HG02938 (cell line): ENCODE results near the gene SP2.
"Not testable (repeated sequence)": the region's sequence is repeated elsewhere in the genome, so short reads cannot be mapped to it uniquely, and the experiment has no call there.

Source experiments
- ATAC-seq: cut with Tn5 transposase; IDR thresholded peaks from one replicate; pipeline ENCODE4 v1.9.1; 2021; ENCODE audit warnings: mild to moderate bottlenecking, moderate library complexity; ENCODE audit not compliant: unreplicated experiment

SP2 gene

DNA sequence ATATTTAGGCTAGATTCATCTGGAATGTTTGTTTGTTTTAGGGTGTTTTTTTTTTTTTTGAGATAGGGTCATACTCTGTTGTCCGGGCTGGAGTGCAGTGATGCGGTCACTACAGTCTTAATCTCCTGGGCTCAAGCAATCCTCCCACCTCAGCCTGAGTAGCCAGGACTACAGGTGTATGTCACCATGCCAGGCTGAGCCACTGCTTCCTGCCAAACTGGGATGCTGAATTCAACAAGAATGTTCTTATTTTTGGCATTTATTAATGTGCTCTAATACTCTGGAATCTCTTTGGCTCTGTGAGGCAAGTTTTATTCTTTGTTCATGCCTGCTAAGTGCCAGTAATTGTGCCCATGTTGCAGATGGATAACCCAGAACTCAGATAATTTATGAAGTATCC lies 21.5 kb downstream of the SP2 start:
- ATAC-seq = no peak

DNA sequence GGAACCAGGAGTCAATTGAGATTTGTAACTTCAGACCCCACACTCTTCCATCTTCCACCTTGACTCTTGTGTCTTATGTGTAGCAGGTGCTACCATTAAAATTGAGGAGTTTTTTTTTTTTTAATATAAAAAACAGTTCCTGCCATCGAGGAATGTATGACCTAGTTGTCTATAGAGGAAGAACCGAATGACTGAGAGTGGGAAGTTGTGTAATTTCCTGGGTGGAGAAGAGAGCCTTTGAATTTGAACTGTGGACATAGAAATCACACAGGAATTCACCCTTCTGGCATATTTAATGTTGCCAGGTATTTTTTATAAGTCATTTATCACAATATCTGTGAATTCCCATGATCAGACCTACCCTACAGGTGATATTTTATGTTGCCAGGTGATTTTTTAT lies 22.0 kb downstream of the SP2 start:
- ATAC-seq = no peak

DNA sequence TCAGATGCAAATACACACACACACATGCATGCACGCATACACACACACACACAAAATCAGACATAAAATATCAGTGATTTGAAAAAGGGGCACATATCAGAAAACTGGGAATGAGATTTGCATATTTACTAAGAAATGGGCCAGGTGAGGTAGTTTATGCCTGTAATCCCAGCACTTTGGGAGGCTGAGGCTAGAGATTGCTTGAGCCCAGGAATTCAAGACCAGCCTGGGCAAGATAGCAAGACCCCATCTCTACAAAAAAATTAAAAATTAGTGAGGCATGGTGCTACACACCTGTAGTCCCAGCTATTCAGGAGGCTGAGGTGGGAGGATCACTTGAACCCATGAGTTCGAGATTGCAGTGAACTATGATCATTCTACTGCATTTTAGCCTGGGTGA lies 23.0 kb downstream of the SP2 start:
- ATAC-seq = no peak

DNA sequence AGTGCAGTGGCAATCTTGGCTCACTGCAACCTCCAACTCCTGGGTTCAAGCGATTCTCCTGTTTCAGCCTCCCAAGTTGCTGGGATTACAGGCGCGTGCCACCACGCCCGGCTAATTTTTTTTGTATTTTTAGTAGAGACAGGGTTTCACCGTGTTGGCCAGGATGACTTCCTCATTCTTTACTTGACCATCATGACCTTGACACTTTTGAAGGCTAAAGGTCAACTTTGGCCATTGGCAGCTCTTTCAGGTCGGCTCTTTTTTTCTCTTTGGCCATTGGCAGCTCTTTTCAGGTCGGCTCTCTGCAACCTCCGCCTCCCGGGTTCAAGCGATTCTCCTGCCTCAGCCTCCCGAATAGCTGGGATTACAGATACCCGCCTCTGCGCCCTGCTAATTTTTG lies 23.9 kb downstream of the SP2 start:
- not testable (repeated sequence) for ATAC-seq

DNA sequence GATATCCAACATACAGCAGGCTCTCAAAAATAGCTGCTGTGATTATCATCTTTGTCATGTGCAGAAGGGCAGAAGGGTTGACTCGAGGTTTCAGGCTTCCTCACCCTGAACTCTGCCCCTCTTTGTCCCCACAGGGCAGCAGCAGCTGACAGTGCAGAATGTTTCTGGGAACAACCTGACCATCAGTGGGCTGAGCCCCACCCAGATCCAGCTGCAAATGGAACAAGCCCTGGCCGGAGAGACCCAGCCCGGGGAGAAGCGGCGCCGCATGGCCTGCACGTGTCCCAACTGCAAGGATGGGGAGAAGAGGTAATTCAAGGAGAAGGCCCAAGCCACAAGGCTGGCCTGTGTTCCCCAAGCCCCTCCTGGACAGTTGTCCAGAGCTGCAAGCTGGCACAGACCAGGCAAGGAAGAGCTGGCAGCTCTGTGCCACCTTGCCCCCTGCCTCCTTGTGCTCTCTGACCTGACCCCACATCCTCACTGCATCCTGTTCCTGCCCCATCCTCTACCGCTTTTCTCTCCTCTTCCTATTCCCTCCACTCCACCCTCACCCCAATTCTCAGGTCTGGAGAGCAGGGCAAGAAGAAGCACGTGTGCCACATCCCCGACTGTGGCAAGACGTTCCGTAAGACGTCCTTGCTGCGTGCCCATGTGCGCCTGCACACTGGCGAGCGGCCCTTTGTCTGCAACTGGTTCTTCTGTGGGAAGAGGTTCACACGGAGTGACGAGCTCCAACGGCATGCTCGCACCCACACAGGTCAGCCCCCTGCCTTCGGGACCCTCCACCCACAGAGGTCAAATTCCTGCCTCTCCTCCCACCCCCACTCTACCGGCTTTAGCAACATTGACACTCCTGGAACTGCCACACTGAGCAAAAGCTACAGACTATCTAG lies 29.0 kb downstream of the SP2 start:
- no peak for ATAC-seq

DNA sequence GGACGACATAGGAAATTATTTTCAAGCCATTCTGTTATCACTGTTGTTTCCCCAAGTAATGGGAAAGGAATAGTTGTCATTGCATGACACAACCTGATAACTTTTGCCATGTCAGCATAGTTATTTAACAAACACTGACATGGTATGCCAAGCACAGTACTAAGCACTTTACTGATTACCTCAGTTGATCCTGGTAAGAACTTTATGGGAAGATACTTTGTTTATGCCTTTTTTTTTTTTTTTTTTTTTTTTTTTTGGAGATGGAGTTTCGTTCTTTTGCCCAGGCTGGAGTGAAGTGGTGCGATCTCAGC lies 29.6 kb downstream of the SP2 start:
- no peak for ATAC-seq

DNA sequence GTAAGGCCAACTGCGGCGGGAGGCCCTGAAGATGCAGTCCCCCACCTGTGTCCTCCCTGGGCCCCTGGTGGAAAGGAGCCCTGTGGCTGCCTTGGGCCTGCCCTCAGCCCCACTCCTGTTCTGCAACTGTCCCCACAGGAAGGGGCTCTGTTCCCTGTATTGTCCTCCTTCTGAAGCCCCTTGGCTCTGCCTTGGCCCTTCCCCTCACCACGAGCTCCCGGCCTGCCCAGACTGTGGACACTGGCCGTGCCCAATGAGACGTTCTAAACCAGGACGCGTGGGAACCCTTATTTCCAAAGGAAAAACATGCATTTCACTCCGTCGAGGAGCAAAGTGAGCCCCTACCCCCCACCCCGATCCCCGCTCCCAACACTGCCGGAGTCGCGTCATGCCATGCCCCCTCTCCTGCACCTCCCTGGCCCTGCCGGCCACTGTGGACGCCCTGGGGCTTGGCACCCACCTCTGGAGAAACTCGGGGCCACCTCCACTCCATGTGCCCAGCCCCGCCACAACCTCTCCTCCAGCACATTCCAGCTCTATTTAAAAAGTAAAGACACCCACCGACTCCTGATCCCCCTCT lies 31.9 kb downstream of the SP2 start:
- ATAC-seq = no peak

DNA sequence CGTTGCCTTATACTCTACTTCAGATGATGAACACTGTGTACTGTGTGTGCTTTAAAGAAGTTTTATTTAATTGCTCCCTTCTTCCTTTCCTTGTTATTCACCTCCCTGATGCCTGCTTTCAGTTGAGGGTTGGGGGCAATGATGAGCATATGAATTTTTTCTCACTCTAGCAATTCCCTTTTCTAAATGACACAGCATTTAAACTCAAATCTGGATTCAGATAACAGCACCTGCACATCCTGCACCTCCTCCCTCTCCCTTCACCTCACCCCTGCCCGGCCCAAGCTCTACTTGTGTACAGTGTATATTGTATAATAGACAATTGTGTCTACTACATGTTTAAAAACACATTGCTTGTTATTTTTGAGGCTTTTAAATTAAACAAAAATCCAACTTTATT lies 32.4 kb downstream of the SP2 start:
- no peak for ATAC-seq

DNA sequence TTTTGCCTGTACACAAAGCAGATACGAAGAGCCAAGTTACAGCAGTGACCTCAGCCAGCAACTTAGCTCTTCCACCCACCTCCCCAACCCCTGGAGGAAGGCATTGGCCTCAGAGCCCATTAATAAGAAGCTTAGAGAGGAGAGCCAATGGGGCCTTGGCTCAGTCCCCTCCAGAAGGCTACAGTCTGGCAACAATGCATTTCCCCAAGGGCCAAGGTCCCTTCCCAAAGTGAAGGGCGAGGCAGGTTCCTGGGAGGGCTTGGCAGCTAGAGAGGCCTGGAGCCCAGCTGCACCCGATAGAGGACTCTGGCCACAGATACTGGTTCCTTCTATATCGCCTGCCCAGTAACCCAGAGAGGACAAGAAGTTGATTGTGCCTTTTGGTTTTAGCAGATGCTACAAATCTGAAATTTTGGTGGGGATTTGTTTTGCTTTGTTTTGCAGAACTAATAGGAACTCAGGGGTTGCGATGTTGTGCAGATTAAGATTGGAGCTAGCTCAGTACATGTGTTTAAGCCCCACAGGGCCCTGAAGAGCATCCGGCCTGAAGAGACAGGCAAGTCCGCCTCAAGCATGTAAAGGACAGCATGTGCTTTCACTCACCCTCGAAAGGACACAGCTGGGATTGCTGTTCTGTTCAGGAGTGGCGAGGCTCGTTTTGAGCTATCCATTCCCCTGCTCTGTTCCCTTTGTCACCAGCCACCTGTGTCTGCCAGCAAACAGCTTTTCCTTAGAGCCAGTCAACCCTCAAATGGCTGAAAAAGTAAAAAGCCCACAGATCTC lies 33.4 kb downstream of the SP2 start:
- no peak for ATAC-seq

DNA sequence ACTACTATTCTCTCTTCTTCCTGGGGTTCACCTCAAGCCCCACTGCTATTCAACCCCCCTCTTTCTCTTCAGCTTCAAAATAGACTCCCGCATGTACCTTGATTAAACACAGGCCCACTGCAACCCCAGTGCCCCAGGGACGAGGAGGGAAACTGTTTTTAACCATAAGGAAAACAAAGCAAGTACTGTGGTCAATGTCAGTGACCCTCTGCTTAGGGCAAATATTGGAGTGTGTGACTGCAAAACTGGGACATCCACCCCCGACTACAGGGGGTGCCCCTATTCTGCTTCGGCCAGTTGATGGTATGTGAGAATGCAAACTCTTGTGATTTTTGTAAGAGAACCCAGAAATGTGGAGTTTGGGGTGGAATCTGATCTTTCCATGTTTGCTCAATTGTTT lies 35.8 kb downstream of the SP2 start:
- ATAC-seq = no peak

DNA sequence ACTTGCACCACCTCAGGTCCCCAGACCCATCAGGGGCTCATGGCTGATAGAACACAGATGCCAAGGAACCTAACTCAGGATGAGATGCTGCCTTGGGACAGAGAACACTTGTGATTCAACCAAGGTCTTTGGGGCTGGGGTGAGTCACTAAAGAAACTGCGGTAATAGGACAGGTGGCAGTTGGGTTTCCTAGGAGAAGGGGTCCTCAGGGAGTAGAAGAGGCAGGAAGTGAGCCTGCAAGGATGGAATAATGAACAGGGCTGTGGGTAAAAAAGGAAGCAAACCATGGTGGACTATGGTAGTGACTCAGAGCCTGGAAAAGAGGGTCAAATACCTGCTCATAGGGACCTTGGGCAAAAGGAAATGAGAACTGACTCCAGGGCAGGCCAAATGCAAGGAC lies 38.8 kb downstream of the SP2 start:
- no peak for ATAC-seq

DNA sequence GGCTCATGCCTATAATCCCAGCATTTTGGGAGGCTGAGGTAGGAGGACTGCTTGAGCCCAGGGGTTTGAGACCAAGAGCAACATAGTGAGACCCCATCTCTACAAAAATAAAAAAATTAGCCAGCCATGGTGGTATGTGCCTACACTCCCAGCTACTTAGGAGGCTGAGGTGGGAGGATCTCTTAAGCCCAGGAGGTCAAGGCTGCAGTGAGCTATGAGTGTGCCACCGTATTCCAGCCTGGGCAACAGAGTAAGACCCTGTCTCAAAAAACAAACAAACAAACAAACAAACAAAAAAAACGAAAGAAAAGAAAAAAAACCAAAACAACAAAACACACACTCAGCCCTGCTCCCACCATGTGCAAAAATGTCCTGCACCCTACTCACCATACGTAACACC lies 39.4 kb downstream of the SP2 start:
- ATAC-seq = not testable (repeated sequence)

DNA sequence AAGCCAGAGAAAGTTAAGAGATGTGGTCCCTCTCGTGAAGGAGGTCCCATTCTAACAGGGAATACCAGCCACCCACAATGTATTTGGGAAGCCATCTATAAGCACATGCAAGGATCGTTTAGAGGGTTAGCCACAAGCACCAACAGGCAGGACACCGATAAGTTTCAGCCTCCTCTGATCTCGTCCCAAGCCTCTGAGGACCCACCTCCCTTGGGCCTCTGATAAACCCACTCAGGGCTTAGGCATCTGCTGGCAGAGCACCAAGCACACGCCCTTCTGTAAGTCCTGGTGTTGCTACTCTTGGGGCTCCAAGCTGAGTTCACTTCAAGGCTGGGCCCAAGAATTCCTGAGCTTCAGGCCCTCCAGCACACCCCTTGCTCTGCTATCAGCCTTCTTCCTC lies 39.9 kb downstream of the SP2 start:
- ATAC-seq = no peak

DNA sequence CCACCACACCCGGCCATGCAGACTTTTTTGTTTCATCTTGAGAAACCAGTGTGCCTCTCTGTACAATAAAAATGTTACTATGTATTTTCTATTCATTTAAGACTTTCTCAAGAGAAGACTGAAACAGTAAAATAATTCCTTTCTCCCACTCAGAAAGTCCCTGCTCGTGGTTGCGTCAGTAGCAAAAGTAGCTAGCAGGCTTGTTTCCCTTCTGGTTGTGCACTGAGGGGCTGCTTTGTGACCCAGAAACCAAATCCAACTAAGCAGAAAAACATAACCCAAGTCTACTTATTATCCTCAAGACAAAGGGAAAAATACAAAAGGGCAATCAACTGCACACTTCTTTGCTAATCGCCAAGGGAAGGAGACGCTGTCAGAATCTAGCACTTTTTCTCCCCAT lies 41.9 kb downstream of the SP2 start:
- no peak for ATAC-seq

DNA sequence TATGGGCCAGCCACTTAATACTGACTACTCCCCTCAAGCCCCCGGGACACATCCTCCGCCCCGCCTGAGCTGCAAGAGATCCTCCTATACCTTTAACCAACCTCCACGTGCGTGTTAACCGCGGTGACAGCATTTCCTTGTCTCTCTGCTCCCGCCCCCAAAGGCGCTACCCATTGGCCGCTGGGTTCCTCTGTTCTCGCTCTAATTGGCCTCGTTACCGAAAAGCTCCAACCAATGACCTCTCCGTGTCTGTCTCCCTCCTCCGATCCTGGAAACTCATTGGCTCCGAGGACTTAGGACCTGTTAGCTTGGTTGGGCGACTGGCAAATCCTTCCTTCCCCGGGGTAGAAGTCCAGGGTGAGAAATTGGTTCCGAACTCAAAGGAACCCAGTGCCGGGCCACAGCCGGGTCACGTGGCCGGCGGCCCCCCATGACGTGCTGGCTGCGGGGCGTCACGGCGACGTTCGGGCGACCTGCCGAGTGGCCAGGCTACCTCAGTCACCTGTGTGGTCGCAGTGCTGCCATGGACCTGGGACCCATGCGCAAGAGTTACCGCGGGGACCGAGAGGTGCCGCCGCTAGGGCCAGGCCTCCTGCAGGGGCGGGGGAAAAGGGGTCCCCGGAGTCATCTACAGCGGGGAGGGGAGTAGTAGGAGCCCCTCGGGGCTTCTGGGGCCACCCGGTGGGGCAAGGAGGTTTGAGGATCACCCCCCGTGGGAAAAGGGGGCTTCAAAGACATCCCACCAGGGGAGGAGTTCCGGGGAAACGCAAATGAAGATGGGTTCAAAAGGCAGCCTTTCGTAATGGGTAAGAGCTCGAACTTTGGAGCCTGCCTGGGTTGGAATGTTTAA lies 45.4 kb downstream of the SP2 start, which contains the start of gene PNPO:
PNPO (plus strand) TSS at position 326 of the 850 bp plus-strand sequence; CDS start at position 431, 105 bp downstream.
- peak; percentile 93 for ATAC-seq

DNA sequence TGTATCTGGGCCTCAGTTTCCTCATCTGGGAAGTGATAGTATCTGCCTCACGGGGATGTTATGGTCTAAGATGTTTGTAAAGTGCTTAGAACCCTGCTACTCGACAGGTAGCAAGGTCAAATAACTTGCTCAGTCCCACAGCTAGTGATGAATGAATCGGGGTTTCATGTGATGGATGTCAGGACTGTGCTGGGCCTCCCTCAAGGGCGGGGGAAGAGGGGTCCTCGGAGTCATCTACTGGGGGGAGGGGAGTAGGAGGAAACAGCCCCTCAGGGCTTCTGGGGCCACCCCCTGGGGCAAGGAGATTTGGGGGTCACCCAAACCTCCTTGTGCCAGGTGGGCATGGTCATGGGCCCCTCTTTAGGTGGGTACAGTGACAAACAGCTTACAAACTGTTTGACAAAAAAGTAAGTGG lies 46.1 kb downstream of the SP2 start:
- no peak for ATAC-seq

DNA sequence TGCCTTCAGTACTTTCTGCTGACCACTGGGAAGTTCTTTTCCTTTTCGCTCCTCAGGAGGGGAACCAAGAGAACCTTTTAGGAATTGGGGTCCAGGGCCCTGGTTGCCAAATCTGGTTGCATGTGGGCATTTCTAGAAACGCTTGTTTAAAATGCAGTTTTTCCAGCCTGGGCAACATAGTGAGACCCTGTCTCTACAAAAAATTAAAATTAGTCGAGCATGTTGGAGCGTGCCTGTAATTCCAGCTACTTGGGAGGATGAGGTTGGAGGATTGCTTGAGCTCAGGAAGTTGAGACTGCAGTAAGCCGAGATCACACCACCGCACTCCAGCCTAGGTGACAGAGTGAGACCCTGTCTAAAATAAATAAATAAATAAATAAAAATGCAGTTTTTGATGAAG lies 46.5 kb downstream of the SP2 start:
- ATAC-seq = no peak

DNA sequence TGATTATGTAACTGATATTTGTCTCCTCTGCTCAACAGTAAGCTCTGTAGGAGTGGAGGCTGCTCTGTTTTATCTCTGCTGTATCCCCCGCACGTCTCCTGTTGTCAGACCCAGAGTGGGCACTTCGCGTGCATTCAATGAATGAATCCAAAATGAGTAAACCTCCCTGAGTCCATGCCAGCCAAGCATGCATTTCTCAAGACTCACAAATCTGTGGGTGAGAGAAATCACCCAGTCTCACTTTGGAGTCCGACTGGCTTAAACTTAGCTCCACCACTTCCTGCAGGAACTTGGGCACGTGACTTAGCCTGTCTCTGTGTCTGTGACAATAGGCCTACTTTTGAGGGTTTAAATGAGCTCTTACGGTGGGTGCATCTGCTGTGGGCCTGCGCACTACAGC lies 49.0 kb downstream of the SP2 start:
- no peak for ATAC-seq

DNA sequence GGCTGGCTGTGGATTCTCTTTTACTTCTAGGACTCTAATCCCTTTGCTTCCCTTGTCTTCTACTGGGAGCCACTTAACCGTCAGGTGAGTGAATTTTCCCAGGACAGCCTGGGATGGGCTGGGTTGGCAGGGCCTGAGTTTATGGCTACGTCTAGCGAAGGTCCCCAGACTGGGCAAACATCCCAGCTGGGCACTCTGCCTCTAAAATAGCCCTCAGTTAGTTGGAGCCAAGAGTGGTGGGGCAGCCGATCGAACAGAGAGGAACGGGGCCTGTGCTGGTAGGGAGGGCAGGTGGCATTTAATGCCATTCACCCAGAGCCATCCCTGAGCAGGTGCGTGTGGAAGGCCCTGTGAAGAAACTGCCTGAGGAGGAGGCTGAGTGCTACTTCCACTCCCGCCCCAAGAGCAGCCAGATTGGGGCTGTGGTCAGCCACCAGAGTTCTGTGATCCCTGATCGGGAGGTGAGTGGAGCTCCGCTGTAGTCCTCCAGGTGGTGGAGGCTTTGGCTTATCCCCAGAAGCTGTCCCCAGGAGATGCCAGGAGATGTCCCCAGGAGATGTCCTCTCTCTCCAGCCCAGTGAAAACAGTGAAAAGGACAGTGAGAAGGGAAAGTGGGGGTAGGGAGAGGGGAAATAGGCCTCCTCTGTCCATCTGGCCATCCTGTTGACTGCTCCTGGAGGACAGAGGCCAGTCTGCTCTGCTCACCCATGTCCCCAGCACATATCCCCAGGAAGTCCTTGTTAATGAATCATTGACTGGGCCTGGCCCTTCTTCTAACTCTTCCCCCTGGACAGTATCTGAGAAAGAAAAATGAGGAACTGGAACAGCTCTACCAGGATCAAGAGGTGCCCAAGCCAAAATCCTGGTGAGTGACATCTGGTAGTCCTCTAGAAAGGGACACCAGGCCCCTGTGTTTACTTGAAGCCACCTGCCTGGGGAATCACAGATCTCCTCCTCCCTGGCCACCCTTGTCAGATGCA lies 49.8 kb downstream of the SP2 start:
- ATAC-seq = no peak

DNA sequence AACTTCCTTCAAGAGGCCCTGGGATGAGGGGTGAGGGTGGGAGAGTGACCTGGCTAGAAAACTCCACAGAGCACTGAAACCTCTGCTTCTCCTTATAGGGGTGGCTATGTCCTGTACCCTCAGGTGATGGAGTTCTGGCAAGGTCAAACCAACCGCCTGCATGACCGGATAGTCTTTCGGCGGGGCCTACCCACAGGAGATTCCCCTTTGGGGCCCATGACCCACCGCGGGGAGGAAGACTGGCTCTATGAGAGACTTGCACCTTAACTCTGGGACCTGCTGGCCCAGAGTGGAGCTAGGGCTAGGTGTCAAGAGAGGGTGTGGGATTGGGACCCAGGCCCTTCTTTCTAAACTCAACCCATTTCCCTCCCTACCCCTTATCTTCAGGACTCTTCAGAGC lies 50.5 kb downstream of the SP2 start:
- no peak for ATAC-seq
